ENCODE results near the gene TNFRSF1B.
"Not testable (repeated sequence)": the region's sequence is repeated elsewhere in the genome, so short reads cannot be mapped to it uniquely, and the experiment has no call there.

The TNFRSF1B gene

GRCh38 chr1:12222700-12223099 is 55.9 kb downstream of the TNFRSF1B start:
- DNase-seq (ENCODE audit: low spot score) = not testable (repeated sequence)

- not testable (repeated sequence) for DNase-seq (ENCODE audit: low spot score)
These were observed 57.3 kb downstream of the TNFRSF1B start for GRCh38 chr1:12224092-12224491.

GRCh38 chr1:12228979-12229378 is 62.2 kb downstream of the TNFRSF1B start:
- DNase-seq (ENCODE audit: low spot score) = no peak

- DNase-seq (ENCODE audit: low spot score) = no peak
These were observed 62.6 kb downstream of the TNFRSF1B start for GRCh38 chr1:12229386-12229834.

GRCh38 chr1:12229835-12230548 is 63.2 kb downstream of the TNFRSF1B start, which contains the start of gene VPS13D:
VPS13D (plus strand) TSS chr1:12230030; CDS start chr1:12234267, 4,237 bp downstream.
- DNase-seq (ENCODE audit: low spot score) = peak; percentile 92

- DNase-seq (ENCODE audit: low spot score) = no peak
These were observed 63.9 kb downstream of the TNFRSF1B start for GRCh38 chr1:12230549-12231275.

- DNase-seq (ENCODE audit: low spot score) = no peak
These were observed 64.4 kb downstream of the TNFRSF1B start for GRCh38 chr1:12231276-12231595.

GRCh38 chr1:12232221-12232620 is 65.4 kb downstream of the TNFRSF1B start:
- DNase-seq (ENCODE audit: low spot score) = no peak

GRCh38 chr1:12244078-12244477 is 77.3 kb downstream of the TNFRSF1B start:
- peak; percentile 30 for DNase-seq (ENCODE audit: low spot score)

- no peak for DNase-seq (ENCODE audit: low spot score)
These were observed 77.8 kb downstream of the TNFRSF1B start for GRCh38 chr1:12244585-12244984.

- no peak for DNase-seq (ENCODE audit: low spot score)
These were observed 78.3 kb downstream of the TNFRSF1B start for GRCh38 chr1:12245116-12245515.

GRCh38 chr1:12245733-12246132 is 78.9 kb downstream of the TNFRSF1B start:
- no peak for DNase-seq (ENCODE audit: low spot score)

- no peak for DNase-seq (ENCODE audit: low spot score)
These were observed 79.8 kb downstream of the TNFRSF1B start for GRCh38 chr1:12246584-12246983.

- no peak for DNase-seq (ENCODE audit: low spot score)
These were observed 82.4 kb downstream of the TNFRSF1B start for GRCh38 chr1:12249181-12249580.

GRCh38 chr1:12249748-12250147 is 83.0 kb downstream of the TNFRSF1B start:
- no peak for DNase-seq (ENCODE audit: low spot score)

- DNase-seq (ENCODE audit: low spot score) = no peak
These were observed 84.7 kb downstream of the TNFRSF1B start for GRCh38 chr1:12251442-12251841.

- no peak for DNase-seq (ENCODE audit: low spot score)
These were observed 89.1 kb downstream of the TNFRSF1B start for GRCh38 chr1:12255913-12256312.

GRCh38 chr1:12258272-12258671 is 91.5 kb downstream of the TNFRSF1B start:
- DNase-seq (ENCODE audit: low spot score) = no peak

All from NAMALWA (cell line).